Bladder microvascular endothelial cell (primary cell): ENCODE measurements around the gene AVPI1. TPM values are rescaled to one million over a fixed set of nuclear protein-coding genes. Genes with fewer than 3 reads are reported as not detected.

Experiments used
- total RNA-seq: library from RNA; depleted of rRNA; stranded (reverse); fragments of >200 nt; gene quantifications from 2 replicates; pipeline ENCODE4 v1.2.3, GENCODE V29; 2014

The AVPI1 gene, protein sequence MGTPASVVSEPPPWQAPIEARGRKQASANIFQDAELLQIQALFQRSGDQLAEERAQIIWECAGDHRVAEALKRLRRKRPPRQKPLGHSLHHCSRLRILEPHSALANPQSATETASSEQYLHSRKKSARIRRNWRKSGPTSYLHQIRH
- 1.3 and 3.8 TPM in 2 replicates for total RNA-seq

DNA sequence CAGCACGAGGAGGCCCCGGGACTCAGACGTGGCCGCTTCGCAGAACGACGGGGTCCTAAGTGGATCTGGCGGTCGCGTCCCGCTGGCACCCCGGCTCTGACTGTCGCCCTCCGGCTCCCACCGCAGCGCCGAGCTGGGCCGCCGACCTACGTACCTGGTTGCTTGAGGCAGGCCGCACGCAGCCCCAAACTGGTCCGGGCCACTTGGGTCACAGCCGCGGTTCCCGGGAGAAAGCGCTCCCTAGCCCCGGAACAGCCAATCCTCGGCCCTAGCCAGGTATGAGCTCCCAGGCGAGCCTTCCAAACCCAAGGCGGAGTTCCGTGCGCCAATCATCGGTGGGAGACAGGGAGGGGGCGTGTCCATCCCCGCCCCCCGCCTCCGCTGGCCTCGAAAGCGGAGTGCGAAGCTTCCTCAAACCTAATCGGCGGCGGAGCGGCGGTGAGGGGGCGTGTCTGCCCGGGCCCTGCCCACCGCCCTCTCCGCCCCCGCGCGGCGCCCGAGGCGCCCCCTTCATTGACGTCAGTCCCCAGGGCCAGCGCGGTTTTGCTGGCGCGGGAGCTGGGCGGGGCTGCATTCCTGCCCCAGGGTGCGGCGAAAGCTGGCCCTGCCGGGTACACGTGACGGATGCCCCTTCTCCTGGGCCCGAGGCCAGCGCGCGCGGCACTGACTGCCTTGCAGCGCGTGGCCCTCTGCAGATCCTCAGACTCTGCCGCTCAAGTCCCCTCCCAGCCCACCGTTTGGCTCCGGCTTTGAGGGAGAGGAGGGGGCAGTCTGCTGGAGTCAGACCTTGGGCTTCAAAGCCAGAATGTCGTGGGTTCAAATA is at the start of gene AVPI1:
Gene AVPI1 (minus strand): TSS at position 280 of the 823 bp plus-strand sequence. CDS start 7,336 bp downstream, outside the sequence.

DNA sequence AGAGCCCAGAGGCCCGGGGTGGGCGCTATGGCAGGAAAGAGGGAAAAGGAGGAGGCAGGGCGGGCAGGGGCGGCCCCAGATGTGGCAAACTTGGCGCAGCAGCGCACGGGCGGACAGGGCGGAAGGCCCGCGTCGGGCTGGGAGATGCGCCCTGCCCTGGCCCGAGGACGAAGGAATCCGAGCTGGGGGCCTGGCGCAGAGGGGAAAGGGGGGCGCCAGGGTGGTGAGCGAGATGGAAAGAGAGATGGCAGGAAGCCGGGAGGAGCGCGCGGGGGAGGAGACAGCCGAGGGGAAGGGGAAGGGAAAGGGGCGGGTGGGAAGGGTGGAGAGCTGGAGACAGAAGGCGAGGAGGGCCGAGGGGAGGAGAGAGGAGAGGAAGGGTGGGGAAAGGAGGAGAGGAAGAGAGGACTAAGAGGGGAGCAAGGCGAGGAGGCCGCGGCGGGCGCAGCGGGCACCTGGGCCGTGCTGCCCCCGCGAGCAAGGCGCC is 26.3 kb upstream of the AVPI1 start, which contains the start of gene MARVELD1:
Gene MARVELD1 (plus strand): TSS at position 392 of the 487 bp plus-strand sequence. CDS start 147 bp downstream, outside the sequence.

GRCh38 chr10:97640174-97640867 is 46.7 kb downstream of the AVPI1 start, which contains the start of gene PI4K2A:
PI4K2A (plus strand) TSS chr10:97640671; CDS start chr10:97640743, 72 bp downstream.

DNA sequence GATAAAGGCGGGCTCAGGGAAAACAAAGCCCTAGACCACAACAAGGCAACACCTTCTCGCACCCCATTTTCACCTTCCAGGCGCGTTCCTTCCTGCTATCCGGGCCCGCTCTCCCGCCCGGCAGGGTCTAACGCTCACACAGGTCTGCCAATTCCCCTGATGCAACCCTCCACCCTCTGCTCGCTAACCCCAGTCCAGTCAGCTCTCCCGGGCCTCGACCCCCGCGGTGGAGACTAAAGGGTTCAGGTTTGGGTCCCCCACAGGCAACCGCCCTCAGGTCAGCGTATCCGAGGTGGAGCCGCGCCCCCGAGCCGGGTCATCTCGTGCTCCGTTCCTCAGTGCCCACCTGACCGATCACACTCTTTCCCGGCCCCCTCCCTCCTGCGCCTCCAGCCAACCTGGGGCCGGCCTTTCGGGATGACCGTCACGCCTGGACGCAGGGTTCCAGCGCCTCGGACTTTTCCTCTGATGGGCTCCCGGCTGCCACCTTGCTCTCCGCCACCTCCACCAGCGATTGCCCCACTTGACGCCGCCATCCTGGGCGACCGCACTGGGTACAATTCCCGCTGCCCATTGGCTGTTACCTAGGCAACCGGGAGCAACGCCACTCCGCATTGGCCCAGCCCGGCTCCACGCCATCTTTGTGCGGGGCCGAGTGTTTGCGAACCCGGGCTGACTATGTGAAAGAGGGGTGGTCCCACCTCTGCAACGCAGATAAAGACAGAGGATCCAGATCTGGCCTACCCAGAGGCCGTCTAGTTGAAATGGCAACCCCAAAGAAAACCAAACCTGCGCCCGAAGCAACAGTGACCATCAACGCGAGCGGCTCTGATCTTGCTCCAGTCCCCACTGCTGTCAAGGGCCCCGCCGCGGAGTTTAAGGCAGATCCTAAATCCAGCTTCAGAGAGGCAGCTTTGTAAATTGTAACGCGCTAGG is 53.8 kb downstream of the AVPI1 start, which contains the start of gene MORN4:
Gene MORN4 (minus strand): TSS at position 552 of the 936 bp plus-strand sequence. CDS start 13,847 bp downstream, outside the sequence.

Other genes starting within 250 kb of the AVPI1 start
- 21.4 and 26.4 TPM in 2 replicates for gene EXOSC1, start 241.2 kb downstream of the AVPI1 start, total RNA-seq
- 31.1 and 36.0 TPM in 2 replicates for gene ZDHHC16, start 241.1 kb downstream of the AVPI1 start, total RNA-seq
- 59.3 and 78.1 TPM in 2 replicates for gene MMS19, start 188.8 kb downstream of the AVPI1 start, total RNA-seq
- 38.5 and 41.0 TPM in 2 replicates for gene UBTD1, start 188.3 kb downstream of the AVPI1 start, total RNA-seq
- 0.44 and 0.49 TPM in 2 replicates for gene ANKRD2, start 114.5 kb downstream of the AVPI1 start, total RNA-seq
- 0.16 and 0.25 TPM in 2 replicates for gene HOGA1, start 102.9 kb downstream of the AVPI1 start, total RNA-seq
- gene C10orf62, start 97.5 kb downstream of the AVPI1 start, total RNA-seq: 0.06 TPM in 1 of 2 replicates, not detected in the other
- gene MORN4, start 53.7 kb downstream of the AVPI1 start, total RNA-seq: 2.3 and 3.8 TPM in 2 replicates
- gene PI4K2A, start 46.6 kb downstream of the AVPI1 start, total RNA-seq: 8.4 and 13.6 TPM in 2 replicates
- 6.6 and 16.4 TPM in 2 replicates for gene MARVELD1, start 26.5 kb upstream of the AVPI1 start, total RNA-seq
- 10.8 and 24.2 TPM in 2 replicates for gene ZFYVE27, start 49.9 kb upstream of the AVPI1 start, total RNA-seq
- not detected in 2 replicates for gene SFRP5, start 84.8 kb upstream of the AVPI1 start, total RNA-seq
- not detected in 2 replicates for gene GOLGA7B, start 162.6 kb upstream of the AVPI1 start, total RNA-seq